Measurements from ENCODE around the gene ANP32A. TPM values are rescaled to one million over a fixed set of nuclear protein-coding genes. Genes with fewer than 3 reads are reported as not detected.

The ANP32A gene
- total RNA-seq, 1 donor from 2014 or later, result 333 TPM

DNA sequence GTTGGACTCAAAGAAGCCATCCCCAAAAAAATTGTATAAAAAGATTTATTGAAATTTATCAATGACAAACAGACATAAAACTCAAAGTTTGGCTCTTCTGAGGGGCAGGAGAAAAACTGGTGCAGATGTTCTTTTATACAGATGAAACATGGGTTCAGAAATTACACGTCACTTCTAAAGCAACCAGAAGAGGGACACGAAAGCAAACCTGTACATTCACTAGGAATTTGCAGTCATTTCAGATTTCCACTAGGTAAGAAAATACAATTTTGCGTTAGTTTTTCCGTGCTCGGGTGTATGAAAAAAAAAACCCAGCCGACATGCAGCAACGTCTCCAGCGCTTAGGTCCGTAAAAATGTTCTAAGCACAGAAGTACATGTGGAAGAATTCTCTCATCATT is 41.8 kb downstream of the ANP32A start:
- DNase-seq (ENCODE audit: low spot score), result no peak
- H3K27ac ChIP-seq, result no peak overlapping the region
- H4K20me1 ChIP-seq (ENCODE audit: low read depth), result peaks cover 41% of the 10 kb centered on the region

DNA sequence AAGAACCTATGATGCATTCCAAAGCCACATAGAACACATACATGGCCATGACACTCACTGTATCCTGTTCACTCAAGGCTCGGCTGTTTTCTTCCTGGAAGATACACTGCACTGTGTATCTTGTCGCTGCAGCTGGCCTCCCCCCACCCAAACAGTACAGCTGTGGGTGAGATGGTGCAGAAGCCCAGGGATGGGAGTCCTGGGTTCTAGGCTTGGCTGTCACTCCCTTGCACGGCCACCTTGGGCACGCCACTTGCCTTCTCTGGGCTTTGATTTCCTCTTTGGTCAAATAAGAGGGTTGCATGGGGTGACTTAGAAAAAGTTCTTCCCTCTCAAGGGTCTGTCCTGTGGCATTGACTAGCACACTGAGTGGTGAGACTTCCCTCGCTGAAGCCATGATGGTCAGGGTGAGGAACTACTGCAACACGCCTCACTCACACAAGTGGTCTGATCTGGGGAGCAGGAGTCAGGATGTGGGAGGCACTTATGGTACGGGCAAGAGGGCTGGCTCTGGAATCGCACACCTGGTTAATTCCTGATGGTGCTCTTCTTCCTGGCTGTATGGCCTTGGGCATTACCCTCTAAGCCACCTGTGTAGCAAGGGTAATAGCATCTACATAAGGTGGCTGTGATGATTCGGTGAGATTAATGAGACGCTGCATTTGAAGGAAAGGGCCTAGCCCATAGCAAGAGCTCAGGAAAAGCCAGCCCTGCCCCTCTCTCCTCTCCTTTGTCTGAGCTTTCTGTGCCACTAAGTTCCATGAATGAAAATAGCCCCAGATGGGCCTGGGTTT is 44.0 kb downstream of the ANP32A start:
- DNase-seq (ENCODE audit: low spot score), result no peak
- peaks cover under 1% of the 10 kb centered on the region for H3K9me3 Mint-ChIP-seq
- TF ChIP-seq EZH2 (IDR thresholded peaks at IDR 0.05), result no peak
- no peak for TF ChIP-seq CTCF (IDR thresholded peaks at IDR 0.05)
- no peak for TF ChIP-seq EZH2phosphoT487 (IDR thresholded peaks at IDR 0.05)
- Histone ChIP-seq H3K9ac (no peak overlapping the region), H3K4me2 (no peak overlapping the region), H4K20me1 (ENCODE audit: low read depth) (peaks cover 20% of the 10 kb centered on the region), H3F3A (ENCODE audit: low read depth) (peaks cover 38% of the 10 kb centered on the region), H2AFZ (replicated peaks) (no peak overlapping the region), H3K4me1 (peaks cover 6% of the 10 kb centered on the region), H3K79me2 (ENCODE audit: low read depth) (no peaks in the 10 kb centered on the region), H3K36me3 (peaks cover 11% of the 10 kb centered on the region), H3K4me3 (no peak overlapping the region), H3K27ac (no peak overlapping the region), H3K9me3 (ENCODE audit: low read depth) (no peaks in the 10 kb centered on the region), H3K27me3 (no peaks in the 10 kb centered on the region)
- no peak overlapping the region for H3K4me3 Mint-ChIP-seq
- H3K27ac Mint-ChIP-seq, result peak overlapping the region; percentile 55
- H3K36me3 Mint-ChIP-seq, result peaks cover 23% of the 10 kb centered on the region
- H3K4me1 Mint-ChIP-seq, result peaks cover 12% of the 10 kb centered on the region
- no peaks in the 10 kb centered on the region for H3K27me3 Mint-ChIP-seq (ENCODE audit: insufficient read depth, low read depth)

More for the DNA sequence above, 41.8 kb downstream of the ANP32A start:
- Histone ChIP-seq H3K36me3 (peaks cover 11% of the 10 kb centered on the region), H3K4me2 (no peak overlapping the region), H2AFZ (replicated peaks) (no peak overlapping the region), H3K4me3 (no peak overlapping the region), H3K79me2 (ENCODE audit: low read depth) (no peaks in the 10 kb centered on the region), H3K9me3 (ENCODE audit: low read depth) (no peaks in the 10 kb centered on the region), H3K27me3 (no peaks in the 10 kb centered on the region), H3F3A (ENCODE audit: low read depth) (peaks cover 38% of the 10 kb centered on the region), H3K4me1 (peaks cover 6% of the 10 kb centered on the region), H3K9ac (no peak overlapping the region)
- Mint-ChIP-seq H3K9me3 (no peaks in the 10 kb centered on the region), H3K4me1 (peaks cover 22% of the 10 kb centered on the region), H3K27ac (no peak overlapping the region), H3K4me3 (no peak overlapping the region), H3K27me3 (ENCODE audit: insufficient read depth, low read depth) (peaks cover 2% of the 10 kb centered on the region), H3K36me3 (peaks cover 43% of the 10 kb centered on the region)
- TF ChIP-seq EZH2 (IDR thresholded peaks at IDR 0.05) (no peak), CTCF (IDR thresholded peaks at IDR 0.05) (no peak), EZH2phosphoT487 (IDR thresholded peaks at IDR 0.05) (no peak)

DNA sequence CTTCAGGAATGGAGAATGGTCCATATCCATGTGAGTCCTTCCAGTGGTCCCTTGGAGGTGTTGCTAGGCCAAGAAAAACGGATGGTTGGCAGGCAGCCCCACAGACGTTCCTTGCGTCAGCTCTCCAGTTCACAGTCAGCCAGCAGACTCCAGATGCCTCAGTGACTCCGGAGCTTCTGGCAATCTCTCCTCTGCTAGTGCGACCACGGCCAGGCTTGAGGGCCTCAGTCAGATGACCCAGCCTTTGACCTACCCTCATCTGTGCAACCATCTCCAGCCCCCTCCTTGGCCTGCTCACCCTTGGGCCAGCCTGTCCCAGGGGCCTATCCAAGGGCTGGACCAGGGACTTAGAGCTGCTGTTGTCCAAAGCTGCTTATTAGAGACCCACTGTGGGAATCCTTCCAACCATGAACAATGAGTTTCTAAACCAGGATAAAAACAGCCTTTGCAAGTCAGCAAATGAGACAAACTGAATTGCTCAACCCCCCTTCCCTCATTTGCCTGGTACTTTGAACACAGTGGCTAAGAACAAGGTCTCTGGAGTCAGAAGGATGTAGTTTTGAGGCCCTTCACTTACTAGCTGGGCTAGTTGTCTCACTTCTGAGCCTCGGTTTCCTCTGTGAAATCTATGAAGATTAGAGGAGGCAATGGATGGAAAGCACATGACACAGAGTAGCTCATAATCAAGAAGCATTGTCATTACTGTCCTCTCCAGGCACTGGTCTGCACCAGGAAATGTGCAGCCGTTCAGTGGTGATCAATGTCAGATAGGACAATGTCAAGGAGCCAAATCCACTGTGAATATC is 44.8 kb downstream of the ANP32A start:
- Mint-ChIP-seq H3K4me3 (no peak overlapping the region), H3K27me3 (ENCODE audit: insufficient read depth, low read depth) (no peaks in the 10 kb centered on the region), H3K36me3 (peaks cover 23% of the 10 kb centered on the region), H3K4me1 (peaks cover 17% of the 10 kb centered on the region), H3K9me3 (peaks cover 2% of the 10 kb centered on the region), H3K27ac (peak overlapping the region; percentile 8)
- no peaks in the 10 kb centered on the region for H3K9me3 ChIP-seq (ENCODE audit: low read depth)
- H3K9ac ChIP-seq, result no peak overlapping the region
- no peak overlapping the region for H3K4me2 ChIP-seq
- H3F3A ChIP-seq (ENCODE audit: low read depth), result peaks cover 38% of the 10 kb centered on the region
- H3K4me1 ChIP-seq, result peaks cover 6% of the 10 kb centered on the region
- H3K27me3 ChIP-seq, result no peaks in the 10 kb centered on the region
- H3K4me3 ChIP-seq, result no peak overlapping the region
- peaks cover 11% of the 10 kb centered on the region for H3K36me3 ChIP-seq
- H3K27ac ChIP-seq, result no peak overlapping the region
- peak; percentile 26 for DNase-seq (ENCODE audit: low spot score)
- no peaks in the 10 kb centered on the region for H3K79me2 ChIP-seq (ENCODE audit: low read depth)
- TF ChIP-seq EZH2 (IDR thresholded peaks at IDR 0.05) (no peak), EZH2phosphoT487 (IDR thresholded peaks at IDR 0.05) (no peak), CTCF (IDR thresholded peaks at IDR 0.05) (no peak)
- no peak overlapping the region for H2AFZ ChIP-seq (replicated peaks)
- peaks cover 17% of the 10 kb centered on the region for H4K20me1 ChIP-seq (ENCODE audit: low read depth)

All from neural progenitor cell (in vitro differentiated cells).